Thyroid gland (tissue), 4 donors: ENCODE data around the gene ACSS1. TPM values are rescaled to one million over a fixed set of nuclear protein-coding genes. Genes with fewer than 3 reads are reported as not detected.
A peak's percentile ranks its signal among the peaks of the same experiment; 100 is the strongest.

ENCODE experiments used
- DNase-seq, 2 donors: peaks; one replicate each; pipeline ENCODE4 v3.0.0-alpha.2; 2019
- H3K27ac ChIP-seq, 3 donors: fragments of 200-600 bp; sonication (generic); 1 replicate in 2 of 3; 2 replicates in 1 of 3; pipeline ENCODE4 v1.5.1; 2016 to 2019; ENCODE audit warnings: mild to moderate bottlenecking in 1 of 3, moderate library complexity in 1 of 3
- H3K27me3 ChIP-seq: fragments of 200-600 bp; sonication (generic); one replicate; pipeline ENCODE4 v1.5.1; 2019
- H3K36me3 ChIP-seq, 2 donors: fragments of 200-600 bp; sonication (generic); one replicate each; pipeline ENCODE4 v1.5.1; 2016 to 2019
- H3K4me1 ChIP-seq, 2 donors: fragments of 200-600 bp; sonication (generic); one replicate each; pipeline ENCODE4 v1.5.1; 2017 to 2019
- H3K4me3 ChIP-seq, 3 donors: fragments of 200-600 bp; sonication (generic); replicated peaks in 1 of 3; 1 replicate in 2 of 3; 2 replicates in 1 of 3; pipeline ENCODE4 v1.5.1; 2016; ENCODE audit warnings: mild to moderate bottlenecking in 1 of 3
- H3K9me3 ChIP-seq: fragments of 200-600 bp; sonication (generic); one replicate; pipeline ENCODE4 v1.5.1; 2017
- CTCF ChIP-seq, 6 experiments: fragments of 200-600 bp in 3 of 6; fragments of 450-650 bp in 3 of 6; sonication (generic) in 3 of 6; IDR thresholded peaks; one replicate each; pipeline ENCODE4 v1.5.1; 2016 to 2019; ENCODE audit warnings: antibody characterized with exemption in 6 of 6, mild to moderate bottlenecking in 2 of 6, inconsistent platforms in 1 of 6, moderate library complexity in 1 of 6
- POLR2A ChIP-seq, 2 donors: fragments of 450-650 bp; IDR thresholded peaks; one replicate each; pipeline ENCODE4 v1.6.1; 2017; ENCODE audit warnings: antibody characterized with exemption in 2 of 2, mild to moderate bottlenecking in 2 of 2, moderate library complexity in 1 of 2
- WGBS, 2 donors: methylation state at CpG; one replicate each; pipeline ENCODE4 v1.1.5; 2017; 5-methylcytosine and 5-hydroxymethylcytosine counted together
- intact Hi-C: fragments of 100-400 bp; cut with DNase I; formaldehyde crosslinking; loops from one replicate; pipeline ENCODE4 v1.15.1; 2023
- total RNA-seq, 4 donors: library from RNA; depleted of rRNA; stranded (reverse); fragments of >200 nt; gene quantifications; one replicate each; pipeline ENCODE4 v1.2.3, GENCODE V29; 2016

Gene ACSS1
- total RNA-seq, 4 donors from 2014 or later: 45.8 to 57.4 (median 52.1) TPM

- Histone ChIP-seq H3K27ac (peak overlapping the region in 1 of 3 donors; percentile 97), H3K4me1 (peaks cover 54 to 75% of the 10 kb centered on the region in 2 donors), H3K36me3 (peaks cover 4 to 8% of the 10 kb centered on the region in 2 donors)
Measured at GRCh38 chr20:25044261-25044560, 13.7 kb downstream of the ACSS1 start.

DNA sequence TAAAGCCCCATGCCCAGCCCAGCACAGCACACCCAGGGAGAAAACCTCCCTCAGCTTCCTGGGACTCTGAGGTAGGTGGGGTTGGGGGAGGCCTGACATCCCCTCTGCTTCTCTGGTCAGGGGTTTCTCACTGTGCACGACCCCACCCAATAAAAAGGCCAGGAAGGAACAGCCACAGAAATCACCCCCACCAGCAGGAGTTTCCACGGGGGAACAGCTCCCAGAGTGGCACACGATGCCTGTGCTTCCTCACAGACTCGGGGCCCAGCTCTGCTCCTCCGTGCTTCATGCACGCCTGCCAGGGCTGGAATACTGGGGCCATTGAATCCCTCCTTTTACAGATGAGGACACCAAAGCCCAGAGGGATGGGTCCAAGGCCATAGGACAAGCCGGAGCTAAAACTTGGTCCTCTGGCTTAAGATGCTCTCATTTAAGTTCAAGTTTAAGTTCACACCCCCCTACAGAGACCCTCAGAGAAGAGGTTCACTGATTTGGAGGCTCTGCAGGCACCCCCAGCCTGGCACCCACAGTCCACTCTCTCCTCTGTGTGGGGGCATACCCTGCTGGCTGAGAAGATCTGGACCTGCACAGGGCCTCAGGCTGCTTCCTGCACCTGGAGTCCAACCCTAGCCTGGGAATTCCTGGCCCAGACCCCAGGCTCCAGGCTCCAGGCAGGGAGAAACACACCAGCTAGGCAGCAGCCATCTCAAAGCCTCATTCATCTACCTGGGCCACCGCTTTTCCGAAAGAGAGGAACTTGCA, 14.3 kb downstream of the ACSS1 start:
- Histone ChIP-seq H3K4me1 (peaks cover 57 to 75% of the 10 kb centered on the region in 2 donors), H3K27ac (peak overlapping the region; percentile 93 to 97 (median 94))
- 88 to 89% methylated on average over 8 to 9 of the region's 9 CpGs for WGBS, 2 donors

More at GRCh38 chr20:25044261-25044560, 13.7 kb downstream of the ACSS1 start:
- TF ChIP-seq CTCF (IDR thresholded peaks at IDR 0.05) (no peak), POLR2A (IDR thresholded peaks at IDR 0.05) (no peak)
- no peaks in the 10 kb centered on the region for H3K27me3 ChIP-seq
- WGBS, 2 donors: 98 to 100% methylated on average over 5 of the region's 5 CpGs
- no peaks in the 10 kb centered on the region for H3K9me3 ChIP-seq
- intact Hi-C loops: no loop called here
- DNase-seq: no peak
- no peak overlapping the region for H3K4me3 ChIP-seq

DNA sequence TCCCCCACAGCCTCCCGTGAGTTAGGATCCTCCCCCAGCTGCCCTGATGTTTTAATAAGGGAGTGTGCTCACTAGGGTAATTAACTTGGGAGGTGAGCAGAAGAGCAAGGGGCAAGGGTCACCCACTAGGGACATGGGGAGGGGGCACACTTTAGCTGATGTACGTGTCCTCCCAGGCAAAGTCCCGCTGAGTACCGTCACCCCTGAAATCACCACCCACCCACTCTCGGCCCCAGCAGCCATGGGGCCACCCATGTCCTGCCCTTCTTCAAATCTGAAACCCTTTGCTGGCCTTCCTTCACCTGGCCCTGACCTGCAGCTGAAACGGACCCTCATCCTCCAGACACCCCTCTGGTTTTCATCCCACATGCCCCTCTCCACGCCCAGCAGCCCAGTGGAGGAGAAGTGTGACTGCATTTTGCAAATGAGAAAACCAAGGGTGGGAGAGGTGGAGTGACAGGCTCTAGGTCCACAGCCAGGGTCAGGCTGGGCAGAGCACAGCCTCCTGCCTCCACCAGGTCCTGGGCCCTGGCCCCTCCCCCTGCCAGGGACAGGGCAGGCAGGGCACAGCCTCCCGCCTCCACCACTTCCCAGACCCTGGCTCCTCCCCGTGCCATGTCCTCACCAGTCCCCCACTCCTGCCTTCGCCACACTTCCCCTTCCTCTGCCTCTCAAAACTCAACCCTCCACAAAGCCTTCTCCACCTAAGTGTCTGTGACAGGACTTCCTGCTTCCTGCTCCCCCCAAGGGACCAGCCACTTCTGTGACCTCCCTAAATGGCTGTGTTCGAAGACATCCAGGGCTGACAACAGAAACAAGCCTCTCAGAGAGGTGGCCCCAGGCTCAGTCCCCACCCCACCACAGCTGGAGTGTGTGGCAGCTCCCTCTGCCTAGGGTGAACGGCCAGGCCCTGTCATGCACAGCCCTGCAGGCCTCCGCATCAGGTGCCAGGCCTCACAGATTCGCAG, 15.1 kb downstream of the ACSS1 start:
- peaks cover 4 to 8% of the 10 kb centered on the region in 2 donors for H3K36me3 ChIP-seq
- H3K4me3 ChIP-seq: no peak overlapping the region
- intact Hi-C loops: no loop called here
- H3K9me3 ChIP-seq: no peaks in the 10 kb centered on the region
- peak in 1 of 2 donors; percentile 49 for DNase-seq
- peaks cover 57 to 75% of the 10 kb centered on the region in 2 donors for H3K4me1 ChIP-seq
- TF ChIP-seq POLR2A (IDR thresholded peaks at IDR 0.05): no peak
- H3K27me3 ChIP-seq: no peaks in the 10 kb centered on the region
- peak overlapping the region; percentile 93 to 97 (median 94) for H3K27ac ChIP-seq
- WGBS, 2 donors: 80 to 83% methylated on average over 11 to 12 of the region's 14 CpGs

More for the DNA sequence above, 14.3 kb downstream of the ACSS1 start:
- no peaks in the 10 kb centered on the region for H3K9me3 ChIP-seq
- DNase-seq: no peak
- H3K36me3 ChIP-seq: peaks cover 4 to 8% of the 10 kb centered on the region in 2 donors
- no peaks in the 10 kb centered on the region for H3K27me3 ChIP-seq
- no peak overlapping the region for H3K4me3 ChIP-seq
- TF ChIP-seq CTCF (IDR thresholded peaks at IDR 0.05): no peak
- intact Hi-C loops: no loop called here

DNA sequence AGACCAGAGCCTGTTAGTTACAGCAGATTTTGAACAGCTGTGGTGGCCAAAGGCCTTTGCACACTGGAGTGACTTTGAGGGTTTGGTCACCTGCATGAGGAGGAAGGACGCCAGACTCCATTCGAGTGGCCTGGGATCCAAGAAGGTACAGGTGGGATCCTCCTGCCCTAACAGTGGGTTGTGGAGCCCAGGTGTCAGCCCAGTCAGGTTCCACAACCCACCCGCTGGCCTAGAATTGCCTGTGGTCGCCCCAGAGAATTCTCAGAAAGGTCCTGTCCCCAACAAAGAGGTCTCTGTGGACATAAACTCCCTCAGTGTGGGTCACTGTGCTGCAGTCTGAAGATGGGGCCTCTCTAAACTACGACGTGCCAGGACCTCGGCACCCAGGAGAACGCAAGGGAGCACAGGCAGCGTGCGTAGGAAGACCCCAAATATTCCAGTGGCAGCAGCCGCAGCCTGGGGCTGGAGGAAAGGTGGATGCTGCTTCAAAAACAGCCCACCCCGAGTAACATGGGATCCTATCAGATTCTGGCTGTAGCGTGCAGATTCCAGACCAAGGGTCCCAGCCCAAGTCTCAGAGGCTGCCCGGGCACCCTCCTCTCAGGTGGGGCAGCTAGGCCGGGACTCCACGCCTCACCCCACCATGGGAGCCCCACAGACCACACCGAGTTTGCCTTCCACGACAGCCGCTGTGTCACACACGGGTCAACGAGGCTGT, 16.0 kb downstream of the ACSS1 start:
- Histone ChIP-seq H3K27ac (peak overlapping the region; percentile 93 to 97 (median 94)), H3K36me3 (peaks cover 3 to 4% of the 10 kb centered on the region in 2 donors), H3K27me3 (no peaks in the 10 kb centered on the region), H3K4me3 (no peak overlapping the region), H3K4me1 (peaks cover 59 to 75% of the 10 kb centered on the region in 2 donors), H3K9me3 (no peaks in the 10 kb centered on the region)
- 85 to 91% methylated on average over 13 to 20 of the region's 21 CpGs for WGBS, 2 donors
- intact Hi-C loops: no loop called here
- TF ChIP-seq POLR2A (IDR thresholded peaks at IDR 0.05) (no peak), CTCF (IDR thresholded peaks at IDR 0.05) (no peak)
- no peak for DNase-seq

DNA sequence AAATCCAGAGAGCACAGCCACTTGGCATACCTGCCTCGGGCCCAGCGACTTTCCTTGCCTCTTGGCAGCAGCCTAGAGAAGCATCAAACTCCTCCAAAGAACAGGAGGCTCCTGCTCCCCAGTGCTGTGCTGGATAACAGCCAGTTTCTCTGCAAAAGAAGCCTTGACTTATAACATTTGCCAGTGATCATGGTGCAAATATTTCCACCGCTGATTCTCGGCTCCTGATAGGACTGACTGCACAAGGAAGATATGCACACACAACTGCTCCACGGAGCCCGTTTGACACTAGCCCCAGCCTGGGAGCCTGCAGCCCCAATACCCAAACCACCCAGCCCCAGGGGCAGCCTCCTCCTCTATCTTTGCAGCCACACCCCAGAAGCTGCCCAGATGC, 17.5 kb downstream of the ACSS1 start:
- 12% methylated on average over 6 of the region's 6 CpGs for WGBS, 2 donors
- H3K4me3 ChIP-seq: no peak overlapping the region
- H3K27me3 ChIP-seq: no peaks in the 10 kb centered on the region

More for the DNA sequence above, 17.5 kb downstream of the ACSS1 start:
- Histone ChIP-seq H3K4me1 (peaks cover 71 to 87% of the 10 kb centered on the region in 2 donors), H3K36me3 (no peaks in the 10 kb centered on the region), H3K9me3 (no peaks in the 10 kb centered on the region), H3K27ac (peak overlapping the region; percentile 93 to 97 (median 94))
- TF ChIP-seq CTCF (IDR thresholded peaks at IDR 0.05) (no peak), POLR2A (IDR thresholded peaks at IDR 0.05) (peak in 1 of 2 donors; percentile 7)
- peak; percentile 91 for DNase-seq
- intact Hi-C loops: no loop called here
